HG02973 (cell line): ENCODE results near the gene CCDC197.

Experiments
- ATAC-seq: cut with Tn5 transposase; IDR thresholded peaks from one replicate; pipeline ENCODE4 v1.9.1; 2021; ENCODE audit warnings: moderate library complexity; ENCODE audit not compliant: unreplicated experiment

The CCDC197 gene

GRCh38 chr14:93977171-93977570 is 19.9 kb upstream of the CCDC197 start:
- ATAC-seq, result no peak

- peak; percentile 42 for ATAC-seq
Observed at GRCh38 chr14:93977790-93978581, 19.1 kb upstream of the CCDC197 start.

GRCh38 chr14:93978735-93979134 is 18.4 kb upstream of the CCDC197 start:
- no peak for ATAC-seq

- no peak for ATAC-seq
Observed at GRCh38 chr14:93980456-93981201, 16.5 kb upstream of the CCDC197 start.

- ATAC-seq, result no peak
Observed at GRCh38 chr14:93981316-93982229, 15.5 kb upstream of the CCDC197 start.

GRCh38 chr14:93982230-93983007 is 14.7 kb upstream of the CCDC197 start:
- ATAC-seq, result no peak

- ATAC-seq, result no peak
Observed at GRCh38 chr14:93984070-93984469, 13.0 kb upstream of the CCDC197 start.

- no peak for ATAC-seq
Observed at GRCh38 chr14:93984987-93985410, 12.1 kb upstream of the CCDC197 start.

GRCh38 chr14:93986955-93987354 is 10.1 kb upstream of the CCDC197 start:
- no peak for ATAC-seq

- no peak for ATAC-seq
Observed at GRCh38 chr14:93987376-93987775, 9.7 kb upstream of the CCDC197 start.

- no peak for ATAC-seq
Observed at GRCh38 chr14:93987815-93988476, 9.2 kb upstream of the CCDC197 start.

- ATAC-seq, result peak; percentile 49
Observed at GRCh38 chr14:93989939-93990338, 7.2 kb upstream of the CCDC197 start.

GRCh38 chr14:93991212-93991611 is 5.9 kb upstream of the CCDC197 start:
- no peak for ATAC-seq

GRCh38 chr14:93991649-93992048 is 5.5 kb upstream of the CCDC197 start:
- ATAC-seq, result no peak

- ATAC-seq, result no peak
Observed at GRCh38 chr14:93993382-93993781, 3.7 kb upstream of the CCDC197 start.

- no peak for ATAC-seq
Observed at GRCh38 chr14:93994919-93995682, 2.0 kb upstream of the CCDC197 start.

- no peak for ATAC-seq
Observed at GRCh38 chr14:93996130-93996695, 888 bp upstream of the CCDC197 start.

GRCh38 chr14:93997916-93998870 is 1.1 kb downstream of the CCDC197 start:
- no peak for ATAC-seq
